ENCODE measurements around the gene PDE9A.

- TF ChIP-seq POLR2A (IDR thresholded peaks at IDR 0.05; ENCODE audit: low read depth, low read length), result no peak
- TF ChIP-seq CTCF (conservative IDR thresholded peaks at IDR 0.05; ENCODE audit: low read depth, low read length), result no peak
Measured at GRCh38 chr21:42658320-42659105, 5.1 kb downstream of the PDE9A start.
